Activated CD8-positive, alpha-beta T cell treated with anti-CD3 and anti-CD28 coated beads for 36 hours (primary cell): ENCODE data around the gene MAP1A. TPM values are rescaled to one million over a fixed set of nuclear protein-coding genes. Genes with fewer than 3 reads are reported as not detected.
"Not testable (repeated sequence)": the region's sequence is repeated elsewhere in the genome, so short reads cannot be mapped to it uniquely, and the experiment has no call there.

Experiments used
- ATAC-seq: fragments of 200-7000 bp; cut with Tn5 transposase; one replicate; pipeline ENCODE4 v1.10.0; 2021; ENCODE audit warnings: mild to moderate bottlenecking, moderate library complexity
- CTCF ChIA-PET: fragments of 350-600 bp; sonication (Branson Sonifier 250); formaldehyde crosslinking; loops from one replicate; lab custom pipeline; 2021; ENCODE audit warnings: antibody characterized with exemption; lab: Charles Lee
- POLR2A ChIA-PET: fragments of 350-600 bp; sonication (Branson Sonifier 250); formaldehyde crosslinking; loops from one replicate; lab custom pipeline; 2021; ENCODE audit warnings: antibody characterized with exemption; lab: Charles Lee
- DNase-seq: peaks from one replicate; pipeline ENCODE4 v3.0.0-alpha.2; 2020
- H3K27ac Mint-ChIP-seq: one replicate; pipeline ENCODE4 v1.8.0; 2021; ENCODE audit warnings: mild to moderate bottlenecking, mixed read lengths
- H3K27me3 Mint-ChIP-seq: one replicate; pipeline ENCODE4 v1.8.0; 2021; ENCODE audit warnings: mixed read lengths
- H3K36me3 Mint-ChIP-seq: one replicate; pipeline ENCODE4 v1.8.0; 2021; ENCODE audit warnings: low read depth, mixed read lengths
- H3K4me1 Mint-ChIP-seq: one replicate; pipeline ENCODE4 v1.8.0; 2021; ENCODE audit warnings: low read depth, mixed read lengths
- H3K4me3 Mint-ChIP-seq: one replicate; pipeline ENCODE4 v1.8.0; 2021; ENCODE audit warnings: mild to moderate bottlenecking, moderate library complexity, mixed read lengths
- H3K9me3 Mint-ChIP-seq: one replicate; pipeline ENCODE4 v1.8.0; 2021; ENCODE audit warnings: mixed read lengths
- CTCF ChIP-seq: fragments of 200-600 bp; IDR thresholded peaks from one replicate; pipeline ENCODE4 v1.8.0; 2022; ENCODE audit warnings: antibody characterized with exemption, mild to moderate bottlenecking
- intact Hi-C: fragments of 100-400 bp; cut with micrococcal nuclease; formaldehyde crosslinking; loops from one replicate; pipeline ENCODE4 v1.10.0; 2022
- total RNA-seq, 2 experiments: library from RNA; stranded (reverse); gene quantifications; one replicate each; pipeline ENCODE4 v1.2.3, GENCODE V29; 2021

MAP1A gene
- total RNA-seq, 2 experiments from 2014 or later, result 0.78 to 0.86 TPM

DNA sequence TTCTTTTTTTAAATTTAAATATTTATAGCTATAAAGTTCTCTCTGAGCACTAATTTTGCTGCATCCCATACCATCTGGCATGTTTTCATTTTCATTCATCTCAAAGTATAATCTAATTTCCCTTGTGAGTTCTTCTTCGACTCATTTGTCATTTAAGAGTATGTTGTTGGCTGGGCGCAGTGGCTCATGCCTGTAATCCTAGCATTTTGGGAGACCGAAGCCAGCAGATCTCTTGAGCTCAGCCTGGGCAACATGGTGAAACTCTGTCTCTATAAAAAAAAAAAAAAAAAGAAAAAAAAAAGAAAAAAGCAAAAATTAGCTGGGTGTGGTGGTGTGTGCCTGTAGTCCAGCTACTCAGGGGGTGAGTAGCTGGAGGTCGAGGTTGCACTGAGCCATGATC, 34.8 kb downstream of the MAP1A start:
- ChIA-PET POLR2A (interaction anchor here (1.2 kb wide), 1 partner anchor 23 kb away, joined by 3 read pairs; no protein-coding TSS in a partner anchor), CTCF (no interaction called here)
- no peak for DNase-seq
- H3K4me1 Mint-ChIP-seq, result no peaks in the 10 kb centered on the region
- no peak overlapping the region for H3K27ac Mint-ChIP-seq
- TF ChIP-seq CTCF, result no peak
- H3K27me3 Mint-ChIP-seq, result no peaks in the 10 kb centered on the region
- intact Hi-C loops, result no loop called here
- no peak for ATAC-seq
- no peak overlapping the region for H3K4me3 Mint-ChIP-seq
- H3K36me3 Mint-ChIP-seq, result peaks cover 14% of the 10 kb centered on the region
- no peaks in the 10 kb centered on the region for H3K9me3 Mint-ChIP-seq

GRCh38 chr15:43552986-43553385, 35.6 kb downstream of the MAP1A start:
- ATAC-seq (no peak), DNase-seq (no peak)
- ChIA-PET POLR2A (no interaction called here), CTCF (no interaction called here)
- Mint-ChIP-seq H3K4me1 (no peaks in the 10 kb centered on the region), H3K27me3 (no peaks in the 10 kb centered on the region), H3K4me3 (no peak overlapping the region), H3K9me3 (no peaks in the 10 kb centered on the region), H3K27ac (no peak overlapping the region), H3K36me3 (peaks cover 13% of the 10 kb centered on the region)
- no peak for TF ChIP-seq CTCF
- intact Hi-C loops, result no loop called here

GRCh38 chr15:43562753-43563152, 45.3 kb downstream of the MAP1A start:
- DNase-seq, CTCF ChIA-PET, ATAC-seq, H3K36me3 Mint-ChIP-seq, H3K4me1 Mint-ChIP-seq, intact Hi-C loops, H3K27me3 Mint-ChIP-seq, H3K4me3 Mint-ChIP-seq, H3K9me3 Mint-ChIP-seq, H3K27ac Mint-ChIP-seq, POLR2A ChIA-PET: not testable (repeated sequence)

- H3K27ac Mint-ChIP-seq, ATAC-seq, intact Hi-C loops, H3K4me3 Mint-ChIP-seq, POLR2A ChIA-PET, H3K27me3 Mint-ChIP-seq, H3K9me3 Mint-ChIP-seq, H3K36me3 Mint-ChIP-seq, CTCF ChIA-PET, DNase-seq, H3K4me1 Mint-ChIP-seq: not testable (repeated sequence)
Measured at GRCh38 chr15:43563793-43564192, 46.4 kb downstream of the MAP1A start.

DNA sequence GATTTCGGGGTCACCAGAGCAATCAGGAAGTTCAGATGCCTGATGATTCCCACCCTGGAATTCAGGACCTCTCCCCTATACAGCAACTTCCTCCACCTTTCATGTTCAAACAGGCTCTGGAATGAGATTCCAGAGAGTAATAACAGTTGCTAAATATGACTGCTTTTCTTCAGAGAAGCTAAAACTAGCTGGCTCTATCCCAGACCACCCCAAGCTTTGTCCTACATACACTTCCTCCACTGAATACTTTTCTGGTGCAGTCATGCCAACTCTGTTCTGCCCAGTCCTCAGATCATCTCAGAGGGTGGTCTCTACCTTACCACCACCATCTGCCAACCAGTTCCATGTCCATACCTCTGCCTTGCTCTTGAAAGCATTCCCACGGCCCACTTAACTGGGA, 49.2 kb downstream of the MAP1A start:
- H3K27me3 Mint-ChIP-seq, H3K36me3 Mint-ChIP-seq, DNase-seq, H3K9me3 Mint-ChIP-seq, H3K4me1 Mint-ChIP-seq, H3K27ac Mint-ChIP-seq, H3K4me3 Mint-ChIP-seq, CTCF ChIA-PET, ATAC-seq, POLR2A ChIA-PET, intact Hi-C loops: not testable (repeated sequence)

GRCh38 chr15:43574607-43575006, 57.2 kb downstream of the MAP1A start:
- H3K4me1 Mint-ChIP-seq, DNase-seq, H3K36me3 Mint-ChIP-seq, H3K27ac Mint-ChIP-seq, POLR2A ChIA-PET, ATAC-seq, H3K4me3 Mint-ChIP-seq, H3K9me3 Mint-ChIP-seq, CTCF ChIA-PET, intact Hi-C loops, H3K27me3 Mint-ChIP-seq: not testable (repeated sequence)

Other genes with a start within 250 kb of the MAP1A start
- gene TGM7, start 215.4 kb upstream of the MAP1A start, total RNA-seq, result not detected
- gene LCMT2, start 187.0 kb upstream of the MAP1A start, total RNA-seq, result 1 to 10 TPM; 8.3 to 9.2 TPM
- gene ZSCAN29, start 146.6 kb upstream of the MAP1A start, total RNA-seq, result 10 to 100 TPM; 20.9 to 23.8 TPM
- 10 to 100 TPM; 32.9 to 33.4 TPM for gene TUBGCP4, start 146.5 kb upstream of the MAP1A start, total RNA-seq
- gene TP53BP1, start 24.5 kb upstream of the MAP1A start, total RNA-seq, result 10 to 100 TPM; 20.6 to 23.0 TPM
- gene PPIP5K1, start 72.6 kb downstream of the MAP1A start, total RNA-seq, result 10 to 100 TPM; 48.5 to 55.9 TPM
- gene CKMT1B, start 76.4 kb downstream of the MAP1A start, total RNA-seq, result under 1 TPM; 0.18 to 0.41 TPM
- gene STRC, start 101.2 kb downstream of the MAP1A start, total RNA-seq, result under 1 TPM; 0.36 to 0.72 TPM
- gene CATSPER2, start 131.2 kb downstream of the MAP1A start, total RNA-seq, result 1 to 10 TPM; 6.6 to 9.0 TPM
- under 1 TPM; 0.32 to 0.38 TPM for gene CKMT1A, start 176.3 kb downstream of the MAP1A start, total RNA-seq
- 100 to 1,000 TPM; 213 to 241 TPM for gene PDIA3, start 228.8 kb downstream of the MAP1A start, total RNA-seq